Testis (tissue), 2 donors: ENCODE data around the gene RNF166.

Source experiments
- POLR2A ChIP-seq: fragments of 450-650 bp; IDR thresholded peaks from one replicate; pipeline ENCODE4 v1.6.1; 2017; ENCODE audit warnings: antibody characterized with exemption, mild to moderate bottlenecking, moderate library complexity
- TF ChIP-seq, protein P1 (sequence below), 3 experiments: fragments of 450-650 bp in 2 of 3; fragments of 200-600 bp in 1 of 3; sonication (generic) in 1 of 3; IDR thresholded peaks; one replicate each; pipeline ENCODE4 v1.5.1; 2016 to 2019; ENCODE audit warnings: antibody characterized with exemption in 3 of 3, mild to moderate bottlenecking in 2 of 3, moderate library complexity in 1 of 3

DNA sequence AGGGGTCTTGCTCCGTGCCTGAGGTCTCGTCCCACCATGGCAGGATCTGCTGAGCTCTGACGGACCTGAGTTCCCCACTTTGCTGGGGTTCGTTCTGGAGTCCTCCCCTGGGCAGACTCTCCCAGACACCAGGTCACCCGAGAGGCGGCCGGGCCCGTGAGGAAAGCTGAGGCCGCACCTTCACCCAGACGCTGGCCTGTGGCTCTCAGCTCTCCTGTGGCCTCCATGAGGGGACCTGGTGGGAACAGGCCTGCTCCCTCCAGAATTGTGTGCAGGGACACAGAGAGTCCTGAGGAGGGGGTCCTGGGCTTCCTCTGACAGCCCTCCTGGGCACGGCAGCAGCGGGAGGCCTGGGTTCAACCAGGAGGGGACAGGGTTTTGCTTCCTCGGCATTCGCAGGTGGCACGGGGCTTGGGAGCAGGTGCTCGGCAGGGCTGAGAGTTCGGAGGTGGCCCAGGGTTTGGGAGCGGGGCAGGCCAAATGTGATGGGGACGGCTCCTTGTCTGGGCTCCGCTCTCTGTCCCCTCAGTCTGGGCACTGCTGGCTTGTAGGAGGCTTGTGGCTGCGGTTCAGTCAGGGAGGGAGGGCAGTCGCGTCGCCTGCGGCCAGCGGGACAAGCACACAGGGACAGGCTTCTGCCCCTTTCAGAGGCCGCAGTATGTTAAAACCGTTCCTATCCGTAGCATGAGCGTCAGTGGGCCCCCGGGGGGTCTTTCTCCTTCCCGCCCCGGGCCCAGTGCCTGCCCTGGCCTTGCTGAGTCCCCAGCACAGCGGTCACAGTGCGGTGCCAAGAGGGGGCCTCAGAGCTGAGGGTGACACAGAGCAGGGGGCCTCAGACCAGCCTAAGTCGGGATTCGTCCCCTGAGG lies 11.8 kb downstream of the RNF166 start:
- TF ChIP-seq, protein P1, sequence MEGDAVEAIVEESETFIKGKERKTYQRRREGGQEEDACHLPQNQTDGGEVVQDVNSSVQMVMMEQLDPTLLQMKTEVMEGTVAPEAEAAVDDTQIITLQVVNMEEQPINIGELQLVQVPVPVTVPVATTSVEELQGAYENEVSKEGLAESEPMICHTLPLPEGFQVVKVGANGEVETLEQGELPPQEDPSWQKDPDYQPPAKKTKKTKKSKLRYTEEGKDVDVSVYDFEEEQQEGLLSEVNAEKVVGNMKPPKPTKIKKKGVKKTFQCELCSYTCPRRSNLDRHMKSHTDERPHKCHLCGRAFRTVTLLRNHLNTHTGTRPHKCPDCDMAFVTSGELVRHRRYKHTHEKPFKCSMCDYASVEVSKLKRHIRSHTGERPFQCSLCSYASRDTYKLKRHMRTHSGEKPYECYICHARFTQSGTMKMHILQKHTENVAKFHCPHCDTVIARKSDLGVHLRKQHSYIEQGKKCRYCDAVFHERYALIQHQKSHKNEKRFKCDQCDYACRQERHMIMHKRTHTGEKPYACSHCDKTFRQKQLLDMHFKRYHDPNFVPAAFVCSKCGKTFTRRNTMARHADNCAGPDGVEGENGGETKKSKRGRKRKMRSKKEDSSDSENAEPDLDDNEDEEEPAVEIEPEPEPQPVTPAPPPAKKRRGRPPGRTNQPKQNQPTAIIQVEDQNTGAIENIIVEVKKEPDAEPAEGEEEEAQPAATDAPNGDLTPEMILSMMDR (IDR thresholded peaks at IDR 0.05): no peak
- TF ChIP-seq POLR2A: no peak
